Sigmoid colon (tissue), 7 donors: ENCODE measurements around the gene SEC23B. TPM values are rescaled to one million over a fixed set of nuclear protein-coding genes. Genes with fewer than 3 reads are reported as not detected.
"Not testable (repeated sequence)": the region's sequence is repeated elsewhere in the genome, so short reads cannot be mapped to it uniquely, and the experiment has no call there.

Source experiments
- DNase-seq: peaks from one replicate; pipeline ENCODE4 v3.0.0-alpha.2; 2019
- H3K27ac ChIP-seq, 4 donors: fragments of 200-600 bp; sonication (generic); one replicate each; pipeline ENCODE4 v1.5.1; 2016 to 2019; ENCODE audit warnings: mild to moderate bottlenecking in 1 of 4
- H3K27me3 ChIP-seq, 3 donors: fragments of 200-600 bp; sonication (generic); one replicate each; pipeline ENCODE4 v1.5.1; 2019; ENCODE audit warnings: mild to moderate bottlenecking in 1 of 3
- H3K36me3 ChIP-seq, 4 donors: fragments of 200-600 bp; sonication (generic); one replicate each; pipeline ENCODE4 v1.5.1; 2016 to 2019
- H3K4me1 ChIP-seq, 4 donors: fragments of 200-600 bp; sonication (generic); one replicate each; pipeline ENCODE4 v1.5.1; 2017 to 2019
- H3K4me3 ChIP-seq, 4 donors: fragments of 200-600 bp; sonication (generic); one replicate each; pipeline ENCODE4 v1.5.1; 2017 to 2019; ENCODE audit warnings: mild to moderate bottlenecking in 2 of 4, moderate library complexity in 1 of 4
- H3K9me3 ChIP-seq, 4 donors: fragments of 200-600 bp in 3 of 4; sonication (generic) in 3 of 4; one replicate each; pipeline versions ENCODE4 v1.5.1 to v1.6.1; 2013 to 2019
- CTCF ChIP-seq, 4 experiments: fragments of 450-650 bp in 3 of 4; fragments of 200-600 bp in 1 of 4; IDR thresholded peaks; one replicate each; pipeline ENCODE4 v1.5.1; 2016 to 2019; ENCODE audit warnings: antibody characterized with exemption in 4 of 4, mild to moderate bottlenecking in 3 of 4, moderate library complexity in 2 of 4
- EP300 ChIP-seq, 4 donors: sonication (generic); formaldehyde crosslinking; IDR thresholded peaks; one replicate each; pipeline ENCODE4 v1.6.1; 2017; ENCODE audit warnings: antibody characterized with exemption in 4 of 4
- POLR2A ChIP-seq, 2 donors: fragments of 450-650 bp; IDR thresholded peaks; one replicate each; pipeline ENCODE4 v1.6.1; 2016; ENCODE audit warnings: antibody characterized with exemption in 2 of 2, mild to moderate bottlenecking in 2 of 2, moderate library complexity in 2 of 2
- POLR2AphosphoS5 ChIP-seq, 4 donors: sonication (generic); formaldehyde crosslinking; IDR thresholded peaks; one replicate each; pipeline ENCODE4 v1.6.1; 2017; ENCODE audit warnings: antibody characterized with exemption in 4 of 4
- WGBS, 2 donors: extraction: QIAGEN DNeasy Blood & Tissue Kit; methylation state at CpG; one replicate each; pipeline ENCODE4 v1.1.7; 2013; 5-methylcytosine and 5-hydroxymethylcytosine counted together
- intact Hi-C: fragments of 100-400 bp; cut with DNase I; formaldehyde crosslinking; loops from one replicate; pipeline ENCODE4 v1.15.1; 2023
- polyA plus RNA-seq, 3 donors: library from polyadenylated mRNA; stranded (reverse); fragments of 200-250 nt; gene quantifications; one replicate each; pipeline ENCODE4 v1.2.3, GENCODE V29; 2013
- total RNA-seq, 4 donors: library from RNA; depleted of rRNA; stranded (reverse); fragments of >200 nt; gene quantifications; one replicate each; pipeline ENCODE4 v1.1.0, GENCODE V29; 2016
- donor health status: healthy with polysubstance abuse.
- donor health status: Bipolar disorder and iron deficiency.
- donor health status: healthy.

The SEC23B gene
- total and polyA plus RNA-seq, 7 donors, result 10.5 to 31.4 (median 14.2) TPM

- H3K4me3 ChIP-seq, result no peak overlapping the region
- peaks cover 11 to 60% (median 48%) of the 10 kb centered on the region in 4 donors for H3K36me3 ChIP-seq
- H3K4me1 ChIP-seq, result no peaks in the 10 kb centered on the region
- intact Hi-C loops, result no loop called here
- no peak for DNase-seq
- H3K27ac ChIP-seq, result no peak overlapping the region
- WGBS, 2 donors, result 95 to 98% methylated on average over 1 of the region's 1 CpG
- H3K9me3 ChIP-seq, result no peaks in the 10 kb centered on the region
- no peak for TF ChIP-seq POLR2AphosphoS5 (IDR thresholded peaks at IDR 0.05)
- TF ChIP-seq POLR2A (IDR thresholded peaks at IDR 0.05), result no peak
- TF ChIP-seq EP300 (IDR thresholded peaks at IDR 0.05), result no peak
- TF ChIP-seq CTCF (IDR thresholded peaks at IDR 0.05), result no peak
- no peaks in the 10 kb centered on the region for H3K27me3 ChIP-seq
Observed at GRCh38 chr20:18524646-18525045, 16.9 kb downstream of the SEC23B start.

- H3K36me3 ChIP-seq, result peaks cover 11 to 81% (median 59%) of the 10 kb centered on the region in 4 donors
Observed at GRCh38 chr20:18526761-18527160, 19.0 kb downstream of the SEC23B start.

GRCh38 chr20:18527339-18527738 lies 19.6 kb downstream of the SEC23B start:
- no peaks in the 10 kb centered on the region for H3K9me3 ChIP-seq
- H3K27me3 ChIP-seq, result no peaks in the 10 kb centered on the region
- no peak for DNase-seq
- no peak overlapping the region for H3K4me3 ChIP-seq
- H3K27ac ChIP-seq, result no peak overlapping the region
- peaks cover 11 to 87% (median 65%) of the 10 kb centered on the region in 4 donors for H3K36me3 ChIP-seq
- intact Hi-C loops, result no loop called here
- TF ChIP-seq POLR2AphosphoS5 (IDR thresholded peaks at IDR 0.05) (no peak), EP300 (IDR thresholded peaks at IDR 0.05) (no peak), POLR2A (IDR thresholded peaks at IDR 0.05) (no peak), CTCF (IDR thresholded peaks at IDR 0.05) (no peak)
- 95 to 97% methylated on average over 2 of the region's 2 CpGs for WGBS, 2 donors
- no peaks in the 10 kb centered on the region for H3K4me1 ChIP-seq

More at GRCh38 chr20:18526761-18527160, 19.0 kb downstream of the SEC23B start:
- H3K27me3 ChIP-seq, H3K27ac ChIP-seq, H3K4me3 ChIP-seq, H3K9me3 ChIP-seq, DNase-seq, H3K4me1 ChIP-seq, intact Hi-C loops: not testable (repeated sequence)
- WGBS, 2 donors, result 83 to 87% methylated on average over 14 of the region's 14 CpGs

GRCh38 chr20:18527836-18528235 lies 20.1 kb downstream of the SEC23B start:
- H3K27me3 ChIP-seq, result no peaks in the 10 kb centered on the region
- 97 to 99% methylated on average over 2 of the region's 2 CpGs for WGBS, 2 donors
- TF ChIP-seq POLR2A (IDR thresholded peaks at IDR 0.05) (no peak), EP300 (IDR thresholded peaks at IDR 0.05) (no peak), CTCF (IDR thresholded peaks at IDR 0.05) (no peak), POLR2AphosphoS5 (IDR thresholded peaks at IDR 0.05) (no peak)

GRCh38 chr20:18529041-18529440 lies 21.3 kb downstream of the SEC23B start:
- H3K27me3 ChIP-seq, result no peaks in the 10 kb centered on the region
- peaks cover 22 to 100% (median 76%) of the 10 kb centered on the region in 4 donors for H3K36me3 ChIP-seq
- no peak overlapping the region for H3K27ac ChIP-seq
- no peak for TF ChIP-seq CTCF (IDR thresholded peaks at IDR 0.05)
- DNase-seq, result no peak
- H3K9me3 ChIP-seq, result no peaks in the 10 kb centered on the region
- no peak overlapping the region for H3K4me3 ChIP-seq
- no peaks in the 10 kb centered on the region for H3K4me1 ChIP-seq
- intact Hi-C loops, result no loop called here

More at GRCh38 chr20:18527836-18528235, 20.1 kb downstream of the SEC23B start:
- no peak overlapping the region for H3K27ac ChIP-seq
- no peak for DNase-seq
- no peaks in the 10 kb centered on the region for H3K4me1 ChIP-seq
- peaks cover 13 to 92% (median 70%) of the 10 kb centered on the region in 4 donors for H3K36me3 ChIP-seq
- no peak overlapping the region for H3K4me3 ChIP-seq
- no peaks in the 10 kb centered on the region for H3K9me3 ChIP-seq
- intact Hi-C loops, result no loop called here
